Activated gamma-delta T cell (primary cell): Measurements from ENCODE around the gene CNOT1.
"Not testable (repeated sequence)": the region's sequence is repeated elsewhere in the genome, so short reads cannot be mapped to it uniquely, and the experiment has no call there.

Experiments used
- DNase-seq: peaks from one replicate; lab custom pipeline; 2025; lab: John Stamatoyannopoulos, UW

CNOT1 gene

GRCh38 chr16:58582133-58582532 is 47.5 kb downstream of the CNOT1 start:
- no peak for DNase-seq

GRCh38 chr16:58579587-58579986 is 50.0 kb downstream of the CNOT1 start:
- DNase-seq = no peak

- DNase-seq = no peak
Measured at GRCh38 chr16:58578642-58579041, 51.0 kb downstream of the CNOT1 start.

- DNase-seq = no peak
Measured at GRCh38 chr16:58577141-58577540, 52.5 kb downstream of the CNOT1 start.

- no peak for DNase-seq
Measured at GRCh38 chr16:58574895-58575294, 54.7 kb downstream of the CNOT1 start.

- DNase-seq = not testable (repeated sequence)
Measured at GRCh38 chr16:58565697-58566096, 63.9 kb downstream of the CNOT1 start.

- DNase-seq = no peak
Measured at GRCh38 chr16:58563775-58564174, 65.9 kb downstream of the CNOT1 start.

GRCh38 chr16:58563235-58563634 is 66.4 kb downstream of the CNOT1 start:
- no peak for DNase-seq

GRCh38 chr16:58556678-58557077 is 72.9 kb downstream of the CNOT1 start:
- no peak for DNase-seq

GRCh38 chr16:58551496-58551895 is 78.1 kb downstream of the CNOT1 start:
- no peak for DNase-seq

GRCh38 chr16:58548378-58548777 is 81.2 kb downstream of the CNOT1 start:
- no peak for DNase-seq

GRCh38 chr16:58543685-58544084 is 85.9 kb downstream of the CNOT1 start:
- DNase-seq = no peak

GRCh38 chr16:58542291-58542690 is 87.3 kb downstream of the CNOT1 start:
- no peak for DNase-seq

GRCh38 chr16:58541711-58542110 is 87.9 kb downstream of the CNOT1 start:
- no peak for DNase-seq

GRCh38 chr16:58537124-58537906 is 92.3 kb downstream of the CNOT1 start:
- DNase-seq = no peak

- DNase-seq = no peak
Measured at GRCh38 chr16:58536278-58536677, 93.3 kb downstream of the CNOT1 start.

- DNase-seq = no peak
Measured at GRCh38 chr16:58535100-58535499, 94.5 kb downstream of the CNOT1 start.

- DNase-seq = no peak
Measured at GRCh38 chr16:58533751-58534470, 95.7 kb downstream of the CNOT1 start.

- DNase-seq = no peak
Measured at GRCh38 chr16:58532414-58532813, 97.2 kb downstream of the CNOT1 start.

- no peak for DNase-seq
Measured at GRCh38 chr16:58530179-58530578, 99.4 kb downstream of the CNOT1 start.

- DNase-seq = no peak
Measured at GRCh38 chr16:58519707-58520106, 109.9 kb downstream of the CNOT1 start.

GRCh38 chr16:58518980-58519368 is 110.7 kb downstream of the CNOT1 start:
- no peak for DNase-seq
